OCI-LY7 (cell line): ENCODE data around the gene GDF2.

ENCODE experiments used
- EZH2phosphoT487 ChIP-seq: fragments of 200-600 bp; sonication (generic); IDR thresholded peaks from 2 replicates; pipeline ENCODE4 v1.6.1; 2018; ENCODE audit warnings: low read depth, borderline replicate concordance, mild to moderate bottlenecking, mixed run types, antibody characterized with exemption, low read length, moderate library complexity, mixed read lengths
- TF ChIP-seq, protein P1 (sequence below): fragments of 200-600 bp; sonication (generic); conservative IDR thresholded peaks from 2 replicates; pipeline ENCODE4 v1.5.1; 2014; ENCODE audit warnings: mild to moderate bottlenecking, antibody characterized with exemption, low read length, moderate library complexity, mixed read lengths

DNA sequence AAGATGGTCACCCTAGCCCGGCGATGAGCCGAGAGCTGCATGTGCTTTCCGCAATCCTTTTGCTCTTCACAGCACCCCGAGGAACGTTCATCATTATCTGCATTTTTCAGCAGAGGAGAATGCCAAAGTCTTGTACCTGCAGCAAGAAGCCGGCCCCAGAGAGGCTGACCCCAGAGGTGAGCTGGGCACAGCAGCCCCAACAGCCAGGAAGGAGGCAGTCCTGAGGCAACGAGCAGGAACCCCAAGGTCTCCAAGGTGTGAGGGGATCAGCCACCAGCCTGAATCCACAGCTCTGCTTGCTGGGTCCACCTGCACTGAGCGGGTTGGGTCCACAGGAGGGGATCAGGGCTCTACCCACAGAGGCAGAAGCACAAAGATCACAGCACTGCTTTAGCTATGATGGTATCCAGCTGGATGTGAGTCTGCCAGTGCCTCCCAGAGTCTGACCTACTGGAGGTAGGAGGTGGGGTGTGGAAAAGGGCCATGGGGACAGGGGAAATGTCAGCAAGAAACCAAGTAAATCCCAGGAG, 39.1 kb upstream of the GDF2 start:
- TF ChIP-seq, protein P1, sequence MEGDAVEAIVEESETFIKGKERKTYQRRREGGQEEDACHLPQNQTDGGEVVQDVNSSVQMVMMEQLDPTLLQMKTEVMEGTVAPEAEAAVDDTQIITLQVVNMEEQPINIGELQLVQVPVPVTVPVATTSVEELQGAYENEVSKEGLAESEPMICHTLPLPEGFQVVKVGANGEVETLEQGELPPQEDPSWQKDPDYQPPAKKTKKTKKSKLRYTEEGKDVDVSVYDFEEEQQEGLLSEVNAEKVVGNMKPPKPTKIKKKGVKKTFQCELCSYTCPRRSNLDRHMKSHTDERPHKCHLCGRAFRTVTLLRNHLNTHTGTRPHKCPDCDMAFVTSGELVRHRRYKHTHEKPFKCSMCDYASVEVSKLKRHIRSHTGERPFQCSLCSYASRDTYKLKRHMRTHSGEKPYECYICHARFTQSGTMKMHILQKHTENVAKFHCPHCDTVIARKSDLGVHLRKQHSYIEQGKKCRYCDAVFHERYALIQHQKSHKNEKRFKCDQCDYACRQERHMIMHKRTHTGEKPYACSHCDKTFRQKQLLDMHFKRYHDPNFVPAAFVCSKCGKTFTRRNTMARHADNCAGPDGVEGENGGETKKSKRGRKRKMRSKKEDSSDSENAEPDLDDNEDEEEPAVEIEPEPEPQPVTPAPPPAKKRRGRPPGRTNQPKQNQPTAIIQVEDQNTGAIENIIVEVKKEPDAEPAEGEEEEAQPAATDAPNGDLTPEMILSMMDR, result no peak
- no peak for TF ChIP-seq EZH2phosphoT487
